Naive thymus-derived CD8-positive, alpha-beta T cell (primary cell): Measurements from ENCODE around the gene C1orf122. TPM values are rescaled to one million over a fixed set of nuclear protein-coding genes. Genes with fewer than 3 reads are reported as not detected.

Experiments used
- ATAC-seq, 2 donors: fragments of 150-1000 bp; cut with Tn5 transposase in 1 of 2; sonication (Bioruptor Pico), chemical (Tn5 transposase) in 1 of 2; 1 replicate in 1 of 2; 2 replicates in 1 of 2; pipeline ENCODE4 v1.10.0; 2021; ENCODE audit warnings: mild to moderate bottlenecking in 2 of 2, moderate library complexity in 2 of 2
- POLR2A ChIA-PET: fragments of 350-600 bp; sonication (Branson Sonifier 250); formaldehyde crosslinking; loops from one replicate; lab custom pipeline; 2021; ENCODE audit warnings: antibody characterized with exemption; lab: Charles Lee
- DNase-seq, 10 donors: peaks; one replicate each; pipeline versions ENCODE4 v3.0.0 to v3.0.0-alpha.2; 2020 to 2022
- H3K27ac Mint-ChIP-seq, 10 donors: one replicate each; pipeline ENCODE4 v1.8.0; 2020 to 2022; ENCODE audit warnings: mild to moderate bottlenecking in 10 of 10, mixed read lengths in 10 of 10, moderate library complexity in 4 of 10, inconsistent platforms in 1 of 10
- H3K27me3 Mint-ChIP-seq, 5 donors: one replicate each; pipeline ENCODE4 v1.8.0; 2021 to 2022; ENCODE audit warnings: mixed read lengths in 5 of 5
- H3K36me3 Mint-ChIP-seq, 3 donors: one replicate each; pipeline ENCODE4 v1.8.0; 2020 to 2022; ENCODE audit warnings: mixed read lengths in 3 of 3, mild to moderate bottlenecking in 2 of 3, inconsistent platforms in 1 of 3
- H3K4me1 Mint-ChIP-seq, 4 donors: one replicate each; pipeline ENCODE4 v1.8.0; 2021 to 2022; ENCODE audit warnings: mixed read lengths in 4 of 4
- H3K4me3 Mint-ChIP-seq, 10 donors: one replicate each; pipeline ENCODE4 v1.8.0; 2020 to 2022; ENCODE audit warnings: mild to moderate bottlenecking in 10 of 10, mixed read lengths in 10 of 10, moderate library complexity in 6 of 10, inconsistent platforms in 1 of 10
- H3K9me3 Mint-ChIP-seq, 9 donors: one replicate each; pipeline ENCODE4 v1.8.0; 2020 to 2022; ENCODE audit warnings: mixed read lengths in 9 of 9, mild to moderate bottlenecking in 3 of 9, inconsistent platforms in 1 of 9, moderate library complexity in 1 of 9
- polyA plus RNA-seq, 3 donors: library from polyadenylated mRNA; unstranded; fragments of 300-500 nt; fragmentation: Illumina TruSeq; gene quantifications; one replicate each; pipeline ENCODE4 v1.2.3, GENCODE V29; 2021
- total RNA-seq, 8 experiments: library from RNA in 2 of 8; stranded (reverse) in 2 of 8; gene quantifications; one replicate each; pipeline ENCODE4 v1.2.3 and lab custom pipeline; 2021 to 2026

Gene C1orf122
- total and polyA plus RNA-seq, 5 experiments from 2014 or later, result 15.1 to 30.5 (median 28.5) TPM

DNA sequence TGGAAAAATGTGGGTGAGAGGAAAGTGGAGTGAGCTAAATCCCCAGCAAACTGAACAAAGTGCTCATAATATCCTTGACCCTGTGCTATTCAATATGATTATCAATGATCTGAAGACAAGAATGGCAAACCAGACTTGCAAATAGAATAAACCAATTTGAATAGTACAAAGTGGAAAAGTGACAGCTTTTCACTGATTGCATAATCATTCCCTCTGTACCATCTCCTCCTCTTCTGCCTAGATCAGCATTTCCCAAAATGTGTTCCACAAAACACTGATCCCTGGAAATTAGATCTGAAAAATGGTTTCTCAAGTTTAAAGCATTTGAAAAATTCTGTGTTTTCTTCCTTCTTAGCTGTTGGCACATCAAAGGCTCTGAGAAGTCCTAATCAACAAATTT is 43.7 kb downstream of the C1orf122 start:
- Mint-ChIP-seq H3K27me3 (no peaks in the 10 kb centered on the region), H3K36me3 (peaks cover 0 to 32% (median 4%) of the 10 kb centered on the region in 3 donors)
- POLR2A ChIA-PET, result interaction anchor here (0.8 kb wide), 1 partner anchor 9 kb away, joined by 4 read pairs; the partner anchor contains the start of gene MTF1

DNA sequence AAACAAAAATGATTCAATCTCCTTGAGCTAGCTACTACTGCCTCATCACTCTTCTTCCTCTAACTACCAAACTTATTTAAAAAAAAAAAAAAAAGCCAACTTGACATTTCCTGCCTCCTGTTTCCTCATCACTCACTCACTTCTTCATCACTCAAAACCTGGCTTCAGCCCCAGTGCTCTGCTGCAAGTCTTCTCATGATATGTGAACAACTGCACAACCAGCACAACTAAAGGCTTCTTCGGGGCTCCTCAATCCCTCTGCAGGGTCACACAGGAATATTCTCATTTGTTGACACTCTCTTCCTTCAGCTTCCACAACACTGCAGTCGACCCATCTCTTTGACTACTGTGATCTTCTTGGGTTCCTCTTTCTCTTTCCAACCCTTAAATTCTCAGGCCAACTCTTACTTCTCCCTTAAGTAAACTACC is 44.2 kb downstream of the C1orf122 start:
- peaks cover 0 to 37% (median 4%) of the 10 kb centered on the region in 3 donors for H3K36me3 Mint-ChIP-seq
- no peak overlapping the region for H3K27ac Mint-ChIP-seq
- POLR2A ChIA-PET, result interaction anchor here (0.7 kb wide), 1 partner anchor 159 kb away, joined by 4 read pairs; no protein-coding TSS in a partner anchor
- H3K4me1 Mint-ChIP-seq, result peaks cover 21 to 53% (median 43%) of the 10 kb centered on the region in 4 donors
- DNase-seq (peak in 1 of 10 donors; percentile 4), ATAC-seq (peak; percentile 22 to 39)
- H3K9me3 Mint-ChIP-seq, result no peaks in the 10 kb centered on the region
- no peak overlapping the region for H3K4me3 Mint-ChIP-seq
- H3K27me3 Mint-ChIP-seq, result no peaks in the 10 kb centered on the region

More for the DNA sequence above, 43.7 kb downstream of the C1orf122 start:
- H3K9me3 Mint-ChIP-seq, result no peaks in the 10 kb centered on the region
- peaks cover 22 to 54% (median 47%) of the 10 kb centered on the region in 4 donors for H3K4me1 Mint-ChIP-seq
- no peak overlapping the region for H3K4me3 Mint-ChIP-seq
- ATAC-seq, result no peak
- H3K27ac Mint-ChIP-seq, result no peak overlapping the region
- no peak for DNase-seq

DNA sequence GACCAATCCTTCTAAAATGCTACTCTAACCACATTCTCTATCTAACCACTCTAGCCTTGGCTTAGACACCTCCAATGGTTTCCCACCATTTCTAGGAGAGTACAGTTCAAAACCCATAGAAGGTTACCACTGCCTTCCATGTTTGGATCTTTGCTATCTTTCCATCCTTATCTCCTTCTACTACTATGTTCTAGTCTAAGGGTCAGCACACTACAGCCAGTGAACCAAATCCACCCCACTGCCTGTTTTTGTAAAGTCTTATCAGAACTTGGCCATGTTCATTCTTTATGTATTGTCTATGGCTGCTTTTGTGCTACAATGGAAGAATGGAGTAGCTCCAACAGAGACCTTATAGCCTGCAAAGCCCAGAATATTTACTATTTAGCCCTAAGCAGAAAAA is 45.6 kb downstream of the C1orf122 start:
- POLR2A ChIA-PET, result no interaction called here
- Mint-ChIP-seq H3K9me3 (no peaks in the 10 kb centered on the region), H3K4me3 (peak overlapping the region in 5 of 10 donors; percentile 1 to 44 (median 19)), H3K27ac (peak overlapping the region in 6 of 10 donors; percentile 20 to 61 (median 38)), H3K36me3 (peaks cover 0 to 45% (median 7%) of the 10 kb centered on the region in 3 donors), H3K27me3 (no peaks in the 10 kb centered on the region), H3K4me1 (peaks cover 22 to 55% (median 45%) of the 10 kb centered on the region in 4 donors)
- DNase-seq (no peak), ATAC-seq (no peak)

DNA sequence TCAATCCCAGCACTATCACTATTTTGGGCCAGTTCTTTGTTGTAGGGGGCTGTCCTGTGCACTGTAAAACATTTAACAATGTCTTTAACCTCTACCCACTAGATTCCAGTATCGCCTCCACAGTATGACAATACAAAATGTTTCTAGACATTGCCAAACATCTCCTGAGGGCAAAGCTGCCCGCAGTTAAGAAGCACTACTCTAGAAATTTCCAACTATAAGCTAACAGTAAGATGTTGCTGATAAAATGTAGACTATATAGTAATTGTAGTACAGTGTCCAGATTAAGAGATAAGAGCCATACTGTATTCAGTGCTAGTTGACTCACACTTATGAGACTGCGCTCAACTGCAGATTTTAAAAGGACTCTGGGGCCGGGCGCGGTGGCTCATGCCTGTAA is 46.8 kb downstream of the C1orf122 start:
- H3K4me1 Mint-ChIP-seq, result peaks cover 21 to 50% (median 47%) of the 10 kb centered on the region in 4 donors
- H3K9me3 Mint-ChIP-seq, result no peaks in the 10 kb centered on the region
- peak overlapping the region in 2 of 10 donors; percentile 48 to 87 for H3K27ac Mint-ChIP-seq
- POLR2A ChIA-PET, result no interaction called here
- ATAC-seq (no peak), DNase-seq (no peak)
- peaks cover 0 to 41% (median 7%) of the 10 kb centered on the region in 3 donors for H3K36me3 Mint-ChIP-seq
- H3K4me3 Mint-ChIP-seq, result peak overlapping the region in 1 of 10 donors; percentile 10
- H3K27me3 Mint-ChIP-seq, result no peaks in the 10 kb centered on the region

Other genes starting within 250 kb of the C1orf122 start
- 10 to 100 TPM; 36.7 to 44.2 TPM for gene GNL2, start 211.9 kb upstream of the C1orf122 start, total RNA-seq
- gene GNL2, start 211.9 kb upstream of the C1orf122 start, polyA plus RNA-seq, result 10 to 100 TPM; 45.5 to 60.9 (median 46.2) TPM
- not detected for gene RSPO1, start 172.9 kb upstream of the C1orf122 start, total RNA-seq
- gene RSPO1, start 172.9 kb upstream of the C1orf122 start, polyA plus RNA-seq, result under 1 TPM in 1 of 3 donors, not detected in 2; 0.06 TPM
- gene CDCA8, start 115.3 kb upstream of the C1orf122 start, total RNA-seq, result 1 to 10 TPM; 1.0 to 1.4 TPM
- 1 to 10 TPM in 1 of 3 donors, under 1 TPM in 2; 0.40 to 2.0 (median 0.54) TPM for gene CDCA8, start 115.3 kb upstream of the C1orf122 start, polyA plus RNA-seq
- not detected for gene EPHA10, start 42.7 kb upstream of the C1orf122 start, total RNA-seq
- not detected for gene EPHA10, start 42.7 kb upstream of the C1orf122 start, polyA plus RNA-seq
- 1 to 10 TPM; 1.0 to 1.1 TPM for gene MANEAL, start 13.9 kb upstream of the C1orf122 start, total RNA-seq
- 1 to 10 TPM in 2 of 3 donors, under 1 TPM in 1; 0.23 to 1.4 (median 1.0) TPM for gene MANEAL, start 13.9 kb upstream of the C1orf122 start, polyA plus RNA-seq
- gene YRDC, start 418 bp downstream of the C1orf122 start, total RNA-seq, result 10 to 100 TPM; 16.6 to 18.5 TPM
- 10 to 100 TPM; 14.8 to 34.3 (median 23.0) TPM for gene YRDC, start 418 bp downstream of the C1orf122 start, polyA plus RNA-seq
- gene MTF1, start 51.8 kb downstream of the C1orf122 start, total RNA-seq, result 10 to 100 TPM; 26.6 to 28.1 TPM
- gene MTF1, start 51.8 kb downstream of the C1orf122 start, polyA plus RNA-seq, result 10 to 100 TPM; 10.3 to 23.1 (median 14.5) TPM
- gene INPP5B, start 139.3 kb downstream of the C1orf122 start, total RNA-seq, result 10 to 100 TPM; 40.8 to 46.7 TPM
- gene INPP5B, start 139.3 kb downstream of the C1orf122 start, polyA plus RNA-seq, result 10 to 100 TPM; 11.3 to 22.0 (median 18.5) TPM
- gene SF3A3, start 182.2 kb downstream of the C1orf122 start, total RNA-seq, result 10 to 100 TPM; 67.0 to 72.0 TPM
- 100 to 1,000 TPM in 1 of 3 donors, 10 to 100 TPM in 2; 97.4 to 101 (median 98.1) TPM for gene SF3A3, start 182.2 kb downstream of the C1orf122 start, polyA plus RNA-seq
- gene FHL3, start 197.7 kb downstream of the C1orf122 start, total RNA-seq, result 10 to 100 TPM; 11.0 to 11.4 TPM
- 10 to 100 TPM in 1 of 3 donors, 1 to 10 TPM in 2; 4.8 to 12.7 (median 8.1) TPM for gene FHL3, start 197.7 kb downstream of the C1orf122 start, polyA plus RNA-seq
- 10 to 100 TPM; 14.2 to 17.3 TPM for gene UTP11, start 204.9 kb downstream of the C1orf122 start, total RNA-seq
- 10 to 100 TPM; 16.6 to 21.4 (median 17.4) TPM for gene UTP11, start 204.9 kb downstream of the C1orf122 start, polyA plus RNA-seq
- gene POU3F1, start 239.0 kb downstream of the C1orf122 start, total RNA-seq, result under 1 TPM; 0.31 to 0.38 TPM
- gene POU3F1, start 239.0 kb downstream of the C1orf122 start, polyA plus RNA-seq, result under 1 TPM in 1 of 3 donors, not detected in 2; 0.08 TPM